Brain microvascular endothelial cell (primary cell): ENCODE data around the gene HOXA10.

Experiments used
- DNase-seq: peaks from one replicate; pipeline ENCODE4 v3.0.0-alpha.2; 2020
- H3K27ac ChIP-seq: fragments of 250-450 bp; sonication (Bioruptor Pico); 2 replicates; pipeline ENCODE4 v1.5.1; 2020; ENCODE audit warnings: mild to moderate bottlenecking, moderate library complexity
- H3K27me3 ChIP-seq: fragments of 250-450 bp; sonication (Bioruptor Pico); replicated peaks from 2 replicates; pipeline ENCODE4 v1.5.1; 2020; ENCODE audit warnings: mild to moderate bottlenecking
- H3K36me3 ChIP-seq: fragments of 250-450 bp; sonication (Bioruptor Pico); replicated peaks from 2 replicates; pipeline ENCODE4 v1.5.1; 2020; ENCODE audit warnings: mild to moderate bottlenecking
- H3K4me3 ChIP-seq: 2 replicates; pipeline ENCODE4 v1.5.1; 2011; ENCODE audit warnings: low read depth, mild to moderate bottlenecking, control low read depth, low read length, moderate library complexity
- in situ Hi-C: cut with HindIII; loops from 2 replicates; pipeline ENCODE4 v1.10.0; 2017; ENCODE audit warnings: low sequenced_read_pairs, low pct_ligation_motif_present
- TF ChIP-seq, protein P1 (sequence below): IDR thresholded peaks from 2 replicates; pipeline ENCODE4 v1.5.1; 2011; ENCODE audit warnings: low read depth, mild to moderate bottlenecking, moderate library complexity, low read length, control low read depth, inconsistent platforms; ENCODE audit errors: missing control alignments

Gene HOXA10

DNA sequence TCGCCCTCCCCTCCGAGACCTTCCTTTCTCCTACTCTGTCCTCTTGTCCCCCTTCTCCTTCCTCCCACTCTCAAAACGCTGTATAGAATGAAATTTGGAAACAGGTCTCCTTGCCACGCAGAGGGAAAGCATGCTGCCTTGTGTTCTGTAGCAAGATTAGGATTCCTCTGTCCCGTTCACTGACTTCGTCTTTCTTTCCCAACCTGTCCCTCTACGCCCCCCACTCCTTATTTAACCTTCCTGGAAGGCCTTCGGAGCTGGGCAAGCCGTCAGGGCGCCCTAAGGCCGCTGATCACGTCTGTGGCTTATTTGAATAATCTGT, 10.1 kb downstream of the HOXA10 start:
- H3K27me3 ChIP-seq = peaks cover 96% of the 10 kb centered on the region
- H3K27ac ChIP-seq = no peak overlapping the region
- H3K36me3 ChIP-seq = no peaks in the 10 kb centered on the region
- H3K4me3 ChIP-seq = no peak overlapping the region
- TF ChIP-seq, protein P1, sequence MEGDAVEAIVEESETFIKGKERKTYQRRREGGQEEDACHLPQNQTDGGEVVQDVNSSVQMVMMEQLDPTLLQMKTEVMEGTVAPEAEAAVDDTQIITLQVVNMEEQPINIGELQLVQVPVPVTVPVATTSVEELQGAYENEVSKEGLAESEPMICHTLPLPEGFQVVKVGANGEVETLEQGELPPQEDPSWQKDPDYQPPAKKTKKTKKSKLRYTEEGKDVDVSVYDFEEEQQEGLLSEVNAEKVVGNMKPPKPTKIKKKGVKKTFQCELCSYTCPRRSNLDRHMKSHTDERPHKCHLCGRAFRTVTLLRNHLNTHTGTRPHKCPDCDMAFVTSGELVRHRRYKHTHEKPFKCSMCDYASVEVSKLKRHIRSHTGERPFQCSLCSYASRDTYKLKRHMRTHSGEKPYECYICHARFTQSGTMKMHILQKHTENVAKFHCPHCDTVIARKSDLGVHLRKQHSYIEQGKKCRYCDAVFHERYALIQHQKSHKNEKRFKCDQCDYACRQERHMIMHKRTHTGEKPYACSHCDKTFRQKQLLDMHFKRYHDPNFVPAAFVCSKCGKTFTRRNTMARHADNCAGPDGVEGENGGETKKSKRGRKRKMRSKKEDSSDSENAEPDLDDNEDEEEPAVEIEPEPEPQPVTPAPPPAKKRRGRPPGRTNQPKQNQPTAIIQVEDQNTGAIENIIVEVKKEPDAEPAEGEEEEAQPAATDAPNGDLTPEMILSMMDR = no peak
- DNase-seq = no peak
- in situ Hi-C loops = loop anchor here (10.0 kb wide), 1 partner anchor 789 kb away; no protein-coding TSS in a partner anchor

DNA sequence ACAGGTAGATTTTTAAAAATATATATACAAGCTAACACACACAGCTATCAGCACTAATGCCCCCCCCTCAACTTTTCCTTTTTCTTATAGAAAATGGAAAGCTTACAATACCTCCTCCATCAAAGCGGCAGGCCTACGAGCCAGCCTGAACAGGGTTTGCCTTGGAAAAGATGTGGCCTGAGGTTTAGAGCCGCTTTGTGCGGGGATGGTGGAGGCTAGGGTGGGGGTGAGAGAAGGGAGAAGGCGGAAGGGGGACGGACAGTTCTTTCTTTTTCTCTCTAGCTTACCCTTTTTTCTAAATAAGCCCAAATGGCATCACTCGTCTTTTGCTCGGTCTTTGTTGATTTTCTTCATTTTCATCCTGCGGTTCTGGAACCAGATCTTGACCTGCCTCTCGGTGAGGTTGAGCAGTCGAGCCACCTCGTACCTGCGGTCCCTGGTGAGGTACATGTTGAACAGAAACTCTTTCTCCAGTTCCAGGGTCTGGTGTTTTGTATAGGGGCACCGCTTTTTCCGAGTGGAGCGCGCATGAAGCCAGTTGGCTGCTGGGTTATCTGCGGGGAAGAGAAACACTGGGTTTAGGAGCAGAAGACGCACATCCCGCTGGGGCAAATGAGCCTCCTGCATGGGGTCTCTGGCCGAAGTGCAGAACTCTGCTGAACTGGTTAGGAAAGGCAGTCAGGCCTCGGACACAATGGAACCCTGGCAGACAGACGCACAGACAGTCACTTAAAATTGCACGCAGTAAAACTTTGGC, 10.7 kb downstream of the HOXA10 start:
- no peak overlapping the region for H3K27ac ChIP-seq
- no peaks in the 10 kb centered on the region for H3K36me3 ChIP-seq
- H3K27me3 ChIP-seq = peaks cover 96% of the 10 kb centered on the region
- TF ChIP-seq, protein P1 = no peak
- no peak for DNase-seq
- in situ Hi-C loops = loop anchor here (10.0 kb wide), 1 partner anchor 789 kb away; no protein-coding TSS in a partner anchor
- no peak overlapping the region for H3K4me3 ChIP-seq

DNA sequence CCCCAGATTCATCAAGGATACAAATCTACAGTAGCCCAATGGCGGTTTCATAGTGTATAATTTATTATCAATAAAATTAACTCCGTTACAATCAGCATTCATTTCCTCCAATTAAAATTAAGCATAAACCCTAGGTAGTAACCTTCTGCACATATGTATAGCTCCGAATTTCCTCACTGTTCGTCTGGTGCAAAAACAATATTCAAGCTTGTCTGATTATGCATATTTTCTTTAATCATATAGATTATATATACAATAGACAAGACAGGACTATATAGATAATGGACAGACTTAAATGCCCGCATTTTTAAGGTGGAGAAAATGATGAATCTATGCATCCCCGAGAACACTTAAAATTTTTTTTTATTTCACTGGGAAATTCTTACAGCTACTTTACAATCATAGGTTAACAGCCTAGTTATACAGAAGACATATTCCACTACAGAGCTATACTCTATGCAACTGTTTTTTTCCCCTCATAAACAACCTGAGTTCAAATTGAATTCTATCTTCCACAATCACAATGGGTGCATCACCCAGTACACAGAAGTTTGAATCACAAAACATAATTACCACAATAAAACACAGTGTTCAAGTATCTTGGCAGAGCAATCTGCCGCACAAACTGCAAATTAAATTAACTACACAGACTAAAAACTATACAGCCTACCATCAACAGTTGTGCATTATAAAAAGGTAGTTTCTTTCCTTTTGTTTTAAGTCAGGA, 11.4 kb downstream of the HOXA10 start:
- Histone ChIP-seq H3K4me3 (no peak overlapping the region), H3K27ac (no peak overlapping the region), H3K36me3 (no peaks in the 10 kb centered on the region), H3K27me3 (peaks cover 96% of the 10 kb centered on the region)
- in situ Hi-C loops = loop anchor here (10.0 kb wide), 1 partner anchor 788 kb away; no protein-coding TSS in a partner anchor
- DNase-seq = no peak
- TF ChIP-seq, protein P1 = no peak

DNA sequence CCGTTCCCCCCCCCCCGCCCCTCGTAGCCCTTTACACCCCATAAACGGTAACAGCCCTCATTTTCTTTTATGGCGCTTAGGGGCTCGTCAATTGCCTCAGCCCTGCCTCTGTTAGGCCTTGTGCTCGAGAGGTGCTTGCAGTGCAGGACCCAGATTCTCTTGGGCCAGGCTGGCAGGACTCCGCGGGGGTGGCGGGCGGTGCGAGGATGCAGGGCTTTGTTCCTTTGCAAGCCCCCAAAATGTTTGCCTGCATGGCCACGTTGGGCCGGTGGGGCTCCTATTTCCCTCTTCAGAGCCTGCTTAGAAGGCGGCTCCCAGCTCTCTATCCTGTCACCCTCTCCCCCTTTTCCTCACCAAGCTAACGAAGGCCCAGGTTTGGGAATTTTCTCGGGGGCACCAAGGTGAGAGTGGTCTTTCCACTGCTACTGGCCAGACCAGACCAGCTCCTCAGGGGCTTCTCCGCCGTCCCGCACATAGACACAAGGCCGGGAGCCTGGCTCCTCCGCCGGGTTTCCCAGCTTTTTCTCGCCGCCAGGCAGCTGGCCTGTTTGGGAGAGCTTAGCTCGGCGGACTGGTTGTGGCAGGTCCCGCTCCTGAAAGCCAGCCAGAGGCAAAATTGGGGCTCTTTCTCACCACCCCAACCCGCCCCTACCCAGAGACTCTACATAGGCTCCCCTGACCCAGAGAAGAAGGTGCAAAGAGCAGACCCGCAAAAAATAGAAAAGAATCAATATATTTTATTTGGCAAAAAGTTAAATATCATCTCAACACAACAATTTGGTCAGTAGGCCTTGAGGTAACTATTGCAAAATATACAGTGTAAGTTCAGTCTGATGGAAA, 12.2 kb downstream of the HOXA10 start:
- peaks cover 96% of the 10 kb centered on the region for H3K27me3 ChIP-seq
- H3K27ac ChIP-seq = no peak overlapping the region
- TF ChIP-seq, protein P1 = no peak
- in situ Hi-C loops = loop anchor here (10.0 kb wide), 1 partner anchor 787 kb away; no protein-coding TSS in a partner anchor
- H3K4me3 ChIP-seq = no peak overlapping the region
- H3K36me3 ChIP-seq = no peaks in the 10 kb centered on the region
- no peak for DNase-seq

DNA sequence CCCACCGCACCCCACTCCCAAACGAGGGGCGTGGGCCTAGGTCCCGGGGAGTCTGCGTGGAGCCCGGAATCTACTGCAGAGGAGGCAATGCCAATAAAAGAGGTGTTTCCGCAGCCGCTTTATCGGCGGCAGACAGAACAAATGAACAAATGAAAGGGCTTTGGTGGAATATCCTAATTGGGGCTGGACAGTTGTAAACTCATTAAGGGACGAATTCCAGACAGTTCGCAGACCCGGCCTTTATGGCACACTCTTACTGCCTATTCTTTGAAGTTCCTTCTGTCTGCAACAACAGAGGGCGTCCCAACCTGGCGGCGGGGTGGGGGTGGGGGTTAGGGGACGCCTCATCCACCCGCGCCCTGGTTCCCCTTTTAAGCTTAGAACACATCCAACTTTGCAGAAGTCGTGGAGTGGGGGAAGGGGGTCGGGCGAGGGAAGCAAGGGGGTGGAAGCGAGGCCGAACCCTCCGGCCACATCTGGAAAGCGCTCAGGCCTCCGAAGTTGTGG, 12.9 kb downstream of the HOXA10 start:
- H3K27ac ChIP-seq = no peak overlapping the region
- in situ Hi-C loops = loop anchor here (10.0 kb wide), 1 partner anchor 786 kb away; no protein-coding TSS in a partner anchor
- no peak overlapping the region for H3K4me3 ChIP-seq
- TF ChIP-seq, protein P1 = no peak
- no peak for DNase-seq
- H3K36me3 ChIP-seq = no peaks in the 10 kb centered on the region
- peaks cover 96% of the 10 kb centered on the region for H3K27me3 ChIP-seq
